ENCODE results near the gene FGD5. TPM values are rescaled to one million over a fixed set of nuclear protein-coding genes. Genes with fewer than 3 reads are reported as not detected.

The FGD5 gene
- total RNA-seq, 1 donor from 2014 or later, result 0.24 TPM

- H3K4me1 Mint-ChIP-seq, result peaks cover 47% of the 10 kb centered on the region
- no peak overlapping the region for H3K27ac ChIP-seq
- peaks cover 11% of the 10 kb centered on the region for H3F3A ChIP-seq (ENCODE audit: low read depth)
- H3K36me3 Mint-ChIP-seq, result no peaks in the 10 kb centered on the region
- no peak for TF ChIP-seq EZH2phosphoT487 (IDR thresholded peaks at IDR 0.05)
- TF ChIP-seq CTCF (IDR thresholded peaks at IDR 0.05), result no peak
- TF ChIP-seq EZH2 (IDR thresholded peaks at IDR 0.05), result no peak
- peaks cover 36% of the 10 kb centered on the region for H3K4me1 ChIP-seq
- no peaks in the 10 kb centered on the region for H4K20me1 ChIP-seq (ENCODE audit: low read depth)
- no peaks in the 10 kb centered on the region for H3K36me3 ChIP-seq
- no peak overlapping the region for H3K27ac Mint-ChIP-seq
- H3K9me3 Mint-ChIP-seq, result no peaks in the 10 kb centered on the region
- no peak overlapping the region for H3K4me3 Mint-ChIP-seq
- H3K27me3 Mint-ChIP-seq (ENCODE audit: insufficient read depth, low read depth), result peaks cover 17% of the 10 kb centered on the region
- H2AFZ ChIP-seq (replicated peaks), result no peak overlapping the region
- no peaks in the 10 kb centered on the region for H3K9me3 ChIP-seq (ENCODE audit: low read depth)
- no peak overlapping the region for H3K4me3 ChIP-seq
- no peak for DNase-seq (ENCODE audit: low spot score)
- no peak overlapping the region for H3K9ac ChIP-seq
- H3K4me2 ChIP-seq, result no peak overlapping the region
- H3K27me3 ChIP-seq, result peaks cover 7% of the 10 kb centered on the region
- H3K79me2 ChIP-seq (ENCODE audit: low read depth), result no peaks in the 10 kb centered on the region
These were observed 24.6 kb downstream of the FGD5 start for GRCh38 chr3:14843321-14843720.

- Mint-ChIP-seq H3K36me3 (no peaks in the 10 kb centered on the region), H3K4me3 (no peak overlapping the region), H3K4me1 (peaks cover 35% of the 10 kb centered on the region), H3K27me3 (ENCODE audit: insufficient read depth, low read depth) (peaks cover 17% of the 10 kb centered on the region), H3K9me3 (no peaks in the 10 kb centered on the region), H3K27ac (no peak overlapping the region)
- Histone ChIP-seq H3K79me2 (ENCODE audit: low read depth) (no peaks in the 10 kb centered on the region), H3K4me2 (no peak overlapping the region), H3K27ac (no peak overlapping the region), H3K9ac (no peak overlapping the region), H2AFZ (replicated peaks) (no peak overlapping the region), H3K4me3 (no peak overlapping the region), H3F3A (ENCODE audit: low read depth) (no peaks in the 10 kb centered on the region), H4K20me1 (ENCODE audit: low read depth) (no peaks in the 10 kb centered on the region), H3K36me3 (no peaks in the 10 kb centered on the region), H3K4me1 (peaks cover 24% of the 10 kb centered on the region), H3K27me3 (no peaks in the 10 kb centered on the region), H3K9me3 (ENCODE audit: low read depth) (no peaks in the 10 kb centered on the region)
- no peak for DNase-seq (ENCODE audit: low spot score)
- TF ChIP-seq EZH2phosphoT487 (IDR thresholded peaks at IDR 0.05) (no peak), EZH2 (IDR thresholded peaks at IDR 0.05) (no peak), CTCF (IDR thresholded peaks at IDR 0.05) (no peak)
These were observed 25.8 kb downstream of the FGD5 start for GRCh38 chr3:14844386-14845170.

- Histone ChIP-seq H3K36me3 (no peaks in the 10 kb centered on the region), H3K27me3 (no peaks in the 10 kb centered on the region), H3K4me3 (no peak overlapping the region), H3K9me3 (ENCODE audit: low read depth) (no peaks in the 10 kb centered on the region), H3K79me2 (ENCODE audit: low read depth) (no peaks in the 10 kb centered on the region), H3K4me2 (no peak overlapping the region), H4K20me1 (ENCODE audit: low read depth) (no peaks in the 10 kb centered on the region), H2AFZ (replicated peaks) (no peak overlapping the region), H3K4me1 (peaks cover 19% of the 10 kb centered on the region), H3F3A (ENCODE audit: low read depth) (no peaks in the 10 kb centered on the region), H3K27ac (no peak overlapping the region), H3K9ac (no peak overlapping the region)
- Mint-ChIP-seq H3K4me3 (no peak overlapping the region), H3K27me3 (ENCODE audit: insufficient read depth, low read depth) (peaks cover 14% of the 10 kb centered on the region), H3K4me1 (peaks cover 32% of the 10 kb centered on the region), H3K9me3 (no peaks in the 10 kb centered on the region), H3K27ac (no peak overlapping the region), H3K36me3 (no peaks in the 10 kb centered on the region)
- TF ChIP-seq CTCF (IDR thresholded peaks at IDR 0.05) (no peak), EZH2phosphoT487 (IDR thresholded peaks at IDR 0.05) (no peak), EZH2 (IDR thresholded peaks at IDR 0.05) (no peak)
- DNase-seq (ENCODE audit: low spot score), result no peak
These were observed 26.4 kb downstream of the FGD5 start for GRCh38 chr3:14845180-14845579.

Measured in neural progenitor cell (in vitro differentiated cells).